Naive thymus-derived CD8-positive, alpha-beta T cell (primary cell): ENCODE results near the gene SHISAL1. TPM values are rescaled to one million over a fixed set of nuclear protein-coding genes. Genes with fewer than 3 reads are reported as not detected.

Experiments
- polyA plus RNA-seq, 3 donors: library from polyadenylated mRNA; unstranded; fragments of 300-500 nt; fragmentation: Illumina TruSeq; gene quantifications; one replicate each; pipeline ENCODE4 v1.2.3, GENCODE V29; 2021
- total RNA-seq, 8 experiments: library from RNA in 2 of 8; stranded (reverse) in 2 of 8; gene quantifications; one replicate each; pipeline ENCODE4 v1.2.3 and lab custom pipeline; 2021 to 2026

The SHISAL1 gene
- total and polyA plus RNA-seq, 5 experiments from 2014 or later, result not detected

Other genes with a start within 250 kb of the SHISAL1 start
- 100 to 1,000 TPM; 224 to 229 TPM for gene PARVG, start 132.0 kb downstream of the SHISAL1 start, total RNA-seq
- 10 to 100 TPM; 60.6 to 77.8 (median 67.0) TPM for gene PARVG, start 132.0 kb downstream of the SHISAL1 start, polyA plus RNA-seq
- 10 to 100 TPM; 15.7 to 16.7 TPM for gene RTL6, start 185.3 kb upstream of the SHISAL1 start, total RNA-seq
- 1 to 10 TPM; 3.9 to 8.7 (median 7.2) TPM for gene RTL6, start 185.3 kb upstream of the SHISAL1 start, polyA plus RNA-seq